Retinal pigment epithelial cell (primary cell): ENCODE data around the gene SHOX.

ENCODE experiments used
- DNase-seq: peaks from one replicate; pipeline ENCODE4 v3.0.0-alpha.2; 2010; ENCODE audit warnings: low read depth
- H3K4me3 ChIP-seq: 2 replicates; pipeline ENCODE4 v1.5.1; 2011; ENCODE audit warnings: mild to moderate bottlenecking, low read length, control low read depth, moderate library complexity
- TF ChIP-seq, protein P1 (sequence below): conservative IDR thresholded peaks from 2 replicates; pipeline ENCODE4 v1.5.1; 2011; ENCODE audit warnings: low read depth, low read length, control low read depth, inconsistent platforms

The SHOX gene

GRCh38 chrX:679291-679979 lies 48.8 kb downstream of the SHOX start:
- no peak for DNase-seq
- TF ChIP-seq, protein P1, sequence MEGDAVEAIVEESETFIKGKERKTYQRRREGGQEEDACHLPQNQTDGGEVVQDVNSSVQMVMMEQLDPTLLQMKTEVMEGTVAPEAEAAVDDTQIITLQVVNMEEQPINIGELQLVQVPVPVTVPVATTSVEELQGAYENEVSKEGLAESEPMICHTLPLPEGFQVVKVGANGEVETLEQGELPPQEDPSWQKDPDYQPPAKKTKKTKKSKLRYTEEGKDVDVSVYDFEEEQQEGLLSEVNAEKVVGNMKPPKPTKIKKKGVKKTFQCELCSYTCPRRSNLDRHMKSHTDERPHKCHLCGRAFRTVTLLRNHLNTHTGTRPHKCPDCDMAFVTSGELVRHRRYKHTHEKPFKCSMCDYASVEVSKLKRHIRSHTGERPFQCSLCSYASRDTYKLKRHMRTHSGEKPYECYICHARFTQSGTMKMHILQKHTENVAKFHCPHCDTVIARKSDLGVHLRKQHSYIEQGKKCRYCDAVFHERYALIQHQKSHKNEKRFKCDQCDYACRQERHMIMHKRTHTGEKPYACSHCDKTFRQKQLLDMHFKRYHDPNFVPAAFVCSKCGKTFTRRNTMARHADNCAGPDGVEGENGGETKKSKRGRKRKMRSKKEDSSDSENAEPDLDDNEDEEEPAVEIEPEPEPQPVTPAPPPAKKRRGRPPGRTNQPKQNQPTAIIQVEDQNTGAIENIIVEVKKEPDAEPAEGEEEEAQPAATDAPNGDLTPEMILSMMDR, result no peak

GRCh38 chrX:680062-680461 lies 49.5 kb downstream of the SHOX start:
- DNase-seq, result no peak
- TF ChIP-seq, protein P1, result no peak
- no peak overlapping the region for H3K4me3 ChIP-seq

More at GRCh38 chrX:679291-679979, 48.8 kb downstream of the SHOX start:
- no peak overlapping the region for H3K4me3 ChIP-seq

GRCh38 chrX:681989-682388 lies 51.4 kb downstream of the SHOX start:
- H3K4me3 ChIP-seq, result no peak overlapping the region
- TF ChIP-seq, protein P1, result no peak

DNA sequence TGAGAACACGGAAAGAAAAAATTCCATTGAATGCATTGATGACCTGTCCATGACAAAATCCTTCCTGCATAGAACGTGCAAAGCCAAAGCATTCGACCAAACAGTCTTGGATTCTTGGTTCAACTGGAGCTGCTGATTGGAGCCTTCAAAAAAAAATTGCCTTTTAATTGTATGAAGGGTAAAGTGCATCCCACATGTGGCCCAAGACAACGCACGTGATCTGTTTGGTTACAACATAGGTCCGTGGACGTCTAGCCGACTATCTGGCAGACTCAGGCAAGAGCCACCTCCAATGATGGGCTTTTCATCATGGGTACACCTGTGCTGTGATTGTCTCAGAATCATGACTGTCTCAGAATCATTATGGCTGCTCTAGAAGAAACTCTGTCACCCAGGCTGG lies 52.3 kb downstream of the SHOX start:
- TF ChIP-seq, protein P1, result no peak
- no peak overlapping the region for H3K4me3 ChIP-seq
- no peak for DNase-seq

More at GRCh38 chrX:681989-682388, 51.4 kb downstream of the SHOX start:
- DNase-seq, result no peak

- no peak overlapping the region for H3K4me3 ChIP-seq
- no peak for DNase-seq
- TF ChIP-seq, protein P1, result no peak
Measured at GRCh38 chrX:683576-683975, 53.0 kb downstream of the SHOX start.

- TF ChIP-seq, protein P1, result no peak
- no peak overlapping the region for H3K4me3 ChIP-seq
- no peak for DNase-seq
Measured at GRCh38 chrX:685120-686032, 54.8 kb downstream of the SHOX start.

GRCh38 chrX:689983-690382 lies 59.4 kb downstream of the SHOX start:
- H3K4me3 ChIP-seq, result no peak overlapping the region
- TF ChIP-seq, protein P1, result no peak
- no peak for DNase-seq
